Measurements from ENCODE around the gene SYT2. TPM values are rescaled to one million over a fixed set of nuclear protein-coding genes. Genes with fewer than 3 reads are reported as not detected.

SYT2 gene
- total RNA-seq, 1 experiment from 2014 or later = not detected

DNA sequence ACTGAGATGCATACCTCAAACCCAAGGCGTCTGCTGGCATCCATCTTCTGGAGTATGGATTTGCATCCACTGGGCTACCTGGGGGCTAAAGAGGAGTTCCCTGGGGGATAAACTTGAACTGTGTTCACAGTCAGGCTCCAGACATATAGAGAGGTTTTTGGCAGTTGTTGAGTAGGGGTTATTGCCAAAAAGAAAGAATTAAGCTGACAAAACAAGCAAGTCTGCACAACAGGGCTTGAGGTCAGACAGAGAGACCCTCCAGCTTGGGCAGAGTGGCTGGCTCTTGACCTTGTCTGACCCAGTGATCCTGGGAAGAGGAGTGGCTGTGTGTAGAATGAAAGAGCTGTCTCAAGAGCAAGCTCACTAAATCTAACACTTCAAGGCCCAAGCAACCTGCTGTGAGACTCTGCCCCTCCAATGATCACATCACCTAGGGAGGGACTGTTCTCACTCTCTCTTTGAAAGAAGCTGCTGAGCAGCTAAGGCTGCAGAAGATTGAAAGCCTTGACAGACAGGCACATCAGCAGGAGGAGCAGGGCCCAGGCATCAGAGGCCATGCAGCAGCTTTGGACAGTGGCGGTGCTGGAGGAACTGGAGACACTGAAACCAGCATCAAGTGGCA is 61.5 kb downstream of the SYT2 start:
- Histone ChIP-seq H3K36me3 (ENCODE audit: control insufficient read depth in 1 of 2, insufficient read depth in 2 of 2, low read length in 2 of 2) (no peaks in the 10 kb centered on the region), H4K20me1 (ENCODE audit: insufficient read depth) (no peaks in the 10 kb centered on the region), H3K4me1 (ENCODE audit: control insufficient read depth in 1 of 2, insufficient read depth in 2 of 2, low read length in 2 of 2) (no peaks in the 10 kb centered on the region), H2AFZ (ENCODE audit: low read depth, low read length, poor library complexity, severe bottlenecking) (no peak overlapping the region), H3K9me2 (ENCODE audit: insufficient read depth) (no peaks in the 10 kb centered on the region), H3K9me3 (ENCODE audit: control insufficient read depth in 1 of 2, insufficient read depth in 1 of 2, low read depth in 1 of 2, low read length in 2 of 2) (no peaks in the 10 kb centered on the region), H3K4me3 (replicated peaks in 1 of 2; ENCODE audit: low read depth in 1 of 2, low read length in 2 of 2) (no peak overlapping the region), H3K27me3 (ENCODE audit: insufficient read depth, low read length) (peaks cover 51% of the 10 kb centered on the region; the same call in 1 of the 2 replicates), H3K79me2 (ENCODE audit: insufficient read depth, low read length) (no peaks in the 10 kb centered on the region), H3K4me2 (ENCODE audit: low read length) (no peak overlapping the region), H3K9ac (ENCODE audit: low read length) (no peak overlapping the region), H3K27ac (ENCODE audit: low read depth, low read length) (no peak overlapping the region)
- TF ChIP-seq EZH2phosphoT487 (IDR thresholded peaks at IDR 0.05; ENCODE audit: borderline replicate concordance) = no peak
- TF ChIP-seq, protein P1, sequence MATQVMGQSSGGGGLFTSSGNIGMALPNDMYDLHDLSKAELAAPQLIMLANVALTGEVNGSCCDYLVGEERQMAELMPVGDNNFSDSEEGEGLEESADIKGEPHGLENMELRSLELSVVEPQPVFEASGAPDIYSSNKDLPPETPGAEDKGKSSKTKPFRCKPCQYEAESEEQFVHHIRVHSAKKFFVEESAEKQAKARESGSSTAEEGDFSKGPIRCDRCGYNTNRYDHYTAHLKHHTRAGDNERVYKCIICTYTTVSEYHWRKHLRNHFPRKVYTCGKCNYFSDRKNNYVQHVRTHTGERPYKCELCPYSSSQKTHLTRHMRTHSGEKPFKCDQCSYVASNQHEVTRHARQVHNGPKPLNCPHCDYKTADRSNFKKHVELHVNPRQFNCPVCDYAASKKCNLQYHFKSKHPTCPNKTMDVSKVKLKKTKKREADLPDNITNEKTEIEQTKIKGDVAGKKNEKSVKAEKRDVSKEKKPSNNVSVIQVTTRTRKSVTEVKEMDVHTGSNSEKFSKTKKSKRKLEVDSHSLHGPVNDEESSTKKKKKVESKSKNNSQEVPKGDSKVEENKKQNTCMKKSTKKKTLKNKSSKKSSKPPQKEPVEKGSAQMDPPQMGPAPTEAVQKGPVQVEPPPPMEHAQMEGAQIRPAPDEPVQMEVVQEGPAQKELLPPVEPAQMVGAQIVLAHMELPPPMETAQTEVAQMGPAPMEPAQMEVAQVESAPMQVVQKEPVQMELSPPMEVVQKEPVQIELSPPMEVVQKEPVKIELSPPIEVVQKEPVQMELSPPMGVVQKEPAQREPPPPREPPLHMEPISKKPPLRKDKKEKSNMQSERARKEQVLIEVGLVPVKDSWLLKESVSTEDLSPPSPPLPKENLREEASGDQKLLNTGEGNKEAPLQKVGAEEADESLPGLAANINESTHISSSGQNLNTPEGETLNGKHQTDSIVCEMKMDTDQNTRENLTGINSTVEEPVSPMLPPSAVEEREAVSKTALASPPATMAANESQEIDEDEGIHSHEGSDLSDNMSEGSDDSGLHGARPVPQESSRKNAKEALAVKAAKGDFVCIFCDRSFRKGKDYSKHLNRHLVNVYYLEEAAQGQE (IDR thresholded peaks at IDR 0.05; ENCODE audit: low read depth) = no peak
- TF ChIP-seq, protein P2, sequence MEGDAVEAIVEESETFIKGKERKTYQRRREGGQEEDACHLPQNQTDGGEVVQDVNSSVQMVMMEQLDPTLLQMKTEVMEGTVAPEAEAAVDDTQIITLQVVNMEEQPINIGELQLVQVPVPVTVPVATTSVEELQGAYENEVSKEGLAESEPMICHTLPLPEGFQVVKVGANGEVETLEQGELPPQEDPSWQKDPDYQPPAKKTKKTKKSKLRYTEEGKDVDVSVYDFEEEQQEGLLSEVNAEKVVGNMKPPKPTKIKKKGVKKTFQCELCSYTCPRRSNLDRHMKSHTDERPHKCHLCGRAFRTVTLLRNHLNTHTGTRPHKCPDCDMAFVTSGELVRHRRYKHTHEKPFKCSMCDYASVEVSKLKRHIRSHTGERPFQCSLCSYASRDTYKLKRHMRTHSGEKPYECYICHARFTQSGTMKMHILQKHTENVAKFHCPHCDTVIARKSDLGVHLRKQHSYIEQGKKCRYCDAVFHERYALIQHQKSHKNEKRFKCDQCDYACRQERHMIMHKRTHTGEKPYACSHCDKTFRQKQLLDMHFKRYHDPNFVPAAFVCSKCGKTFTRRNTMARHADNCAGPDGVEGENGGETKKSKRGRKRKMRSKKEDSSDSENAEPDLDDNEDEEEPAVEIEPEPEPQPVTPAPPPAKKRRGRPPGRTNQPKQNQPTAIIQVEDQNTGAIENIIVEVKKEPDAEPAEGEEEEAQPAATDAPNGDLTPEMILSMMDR (IDR thresholded peaks at IDR 0.05 in 2 of 3, conservative IDR thresholded peaks at IDR 0.05 in 1 of 3; ENCODE audit: borderline replicate concordance in 1 of 3, insufficient read depth in 1 of 3, low read depth in 2 of 3, low read length in 2 of 3) = no peak
- no peak for TF ChIP-seq SP1 (IDR thresholded peaks at IDR 0.05; ENCODE audit: low read depth)
- no peak for TF ChIP-seq YY1 (IDR thresholded peaks at IDR 0.05; ENCODE audit: extremely low read depth, insufficient replicate concordance, low read depth, low read length)
- TF ChIP-seq FOSL1 (IDR thresholded peaks at IDR 0.05; ENCODE audit: low read depth) = no peak
- TF ChIP-seq RAD21 (IDR thresholded peaks at IDR 0.05; ENCODE audit: low read depth) = no peak
- ChIA-PET POLR2A (no interaction called here), CTCF (no interaction called here), RAD21 (ENCODE audit: low non-redundant PET in 1 of 2, low total read pairs in 2 of 2, uncharacterized antibody in 2 of 2, unreplicated experiment in 2 of 2) (no interaction called here)
- intact Hi-C loops (cut with micrococcal nuclease) = no loop called here
- BruUV-seq (replicated peaks) = no TSS peak
- no peak for DNase-seq (ENCODE audit: low read depth, low spot score)
- no peak for ATAC-seq
